ENCODE measurements around the gene DCLK1. TPM values are rescaled to one million over a fixed set of nuclear protein-coding genes. Genes with fewer than 3 reads are reported as not detected.

Gene DCLK1
- total and polyA plus RNA-seq, 4 experiments from 2014 or later, result not detected

DNA sequence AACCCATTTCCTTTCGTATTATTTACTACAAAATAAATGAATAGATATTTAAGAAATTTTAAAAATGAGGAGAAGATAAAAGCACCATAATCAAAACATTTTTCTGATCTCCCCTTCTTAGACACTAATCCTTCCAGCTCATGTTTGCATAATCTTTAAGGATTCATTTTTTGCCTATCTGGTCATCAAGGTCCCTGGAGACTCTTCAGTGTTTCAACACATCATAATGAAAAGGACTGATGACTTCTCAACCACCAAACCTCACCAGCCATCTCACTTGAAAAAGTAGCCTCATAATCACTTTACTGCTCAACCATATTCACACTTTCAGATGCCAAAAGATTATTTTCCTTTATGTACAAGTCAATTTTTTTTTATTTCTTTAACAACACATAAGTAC, 80.1 kb downstream of the DCLK1 start:
- Mint-ChIP-seq H3K4me3 (no peak overlapping the region), H3K27me3 (no peaks in the 10 kb centered on the region), H3K9me3 (peaks cover 0 to 3% (median 0%) of the 10 kb centered on the region in 8 donors), H3K4me1 (no peaks in the 10 kb centered on the region), H3K36me3 (no peaks in the 10 kb centered on the region), H3K27ac (no peak overlapping the region)
- intact Hi-C loops (cut with micrococcal nuclease), result no loop called here
- ChIA-PET POLR2A (ENCODE audit: partially characterized antibody) (no interaction called here), CTCF (ENCODE audit: partially characterized antibody) (no interaction called here)
- Histone ChIP-seq H3K4me1 (ENCODE audit: insufficient read depth, low read length) (no peaks in the 10 kb centered on the region), H3K36me3 (ENCODE audit: insufficient read depth, low read length) (no peaks in the 10 kb centered on the region), H3K9me3 (ENCODE audit: control insufficient read depth in 1 of 2, low read length in 2 of 2) (no peaks in the 10 kb centered on the region), H3K27me3 (ENCODE audit: insufficient read depth, low read length) (no peaks in the 10 kb centered on the region), H3K27ac (ENCODE audit: low read depth, low read length) (no peak overlapping the region), H3K4me3 (ENCODE audit: low read length in 2 of 2) (no peak overlapping the region)
- no peak for DNase-seq

DNA sequence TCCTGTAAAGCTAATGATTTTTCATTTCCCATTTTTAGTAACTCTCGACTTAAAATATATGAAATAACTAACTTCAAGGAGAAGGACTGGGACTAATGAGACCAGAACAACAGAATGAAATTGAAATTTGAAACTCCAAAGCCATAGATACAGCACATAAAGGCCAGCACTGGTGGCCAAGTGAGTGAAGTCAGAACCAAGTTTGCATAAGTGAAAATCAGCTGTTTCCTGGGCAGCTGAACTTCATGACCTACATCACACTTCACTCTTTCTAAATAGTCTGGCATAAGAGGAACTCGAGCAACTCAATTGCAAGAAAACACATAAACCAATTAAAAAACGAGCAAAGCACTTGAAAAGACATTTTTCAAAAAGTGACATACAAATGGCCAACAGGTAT, 84.5 kb downstream of the DCLK1 start:
- Mint-ChIP-seq H3K9me3 (peaks cover 0 to 4% (median 0%) of the 10 kb centered on the region in 8 donors), H3K36me3 (no peaks in the 10 kb centered on the region), H3K27me3 (no peaks in the 10 kb centered on the region), H3K4me3 (no peak overlapping the region), H3K4me1 (no peaks in the 10 kb centered on the region), H3K27ac (no peak overlapping the region)
- ChIA-PET CTCF (ENCODE audit: partially characterized antibody) (no interaction called here), POLR2A (ENCODE audit: partially characterized antibody) (no interaction called here)
- Histone ChIP-seq H3K9me3 (ENCODE audit: control insufficient read depth in 1 of 2, low read length in 2 of 2) (no peaks in the 10 kb centered on the region), H3K4me3 (ENCODE audit: low read length in 2 of 2) (no peak overlapping the region), H3K27ac (ENCODE audit: low read depth, low read length) (no peak overlapping the region), H3K4me1 (ENCODE audit: insufficient read depth, low read length) (no peaks in the 10 kb centered on the region), H3K27me3 (ENCODE audit: insufficient read depth, low read length) (no peaks in the 10 kb centered on the region), H3K36me3 (ENCODE audit: insufficient read depth, low read length) (no peaks in the 10 kb centered on the region)
- intact Hi-C loops (cut with micrococcal nuclease), result no loop called here
- DNase-seq, result no peak

DNA sequence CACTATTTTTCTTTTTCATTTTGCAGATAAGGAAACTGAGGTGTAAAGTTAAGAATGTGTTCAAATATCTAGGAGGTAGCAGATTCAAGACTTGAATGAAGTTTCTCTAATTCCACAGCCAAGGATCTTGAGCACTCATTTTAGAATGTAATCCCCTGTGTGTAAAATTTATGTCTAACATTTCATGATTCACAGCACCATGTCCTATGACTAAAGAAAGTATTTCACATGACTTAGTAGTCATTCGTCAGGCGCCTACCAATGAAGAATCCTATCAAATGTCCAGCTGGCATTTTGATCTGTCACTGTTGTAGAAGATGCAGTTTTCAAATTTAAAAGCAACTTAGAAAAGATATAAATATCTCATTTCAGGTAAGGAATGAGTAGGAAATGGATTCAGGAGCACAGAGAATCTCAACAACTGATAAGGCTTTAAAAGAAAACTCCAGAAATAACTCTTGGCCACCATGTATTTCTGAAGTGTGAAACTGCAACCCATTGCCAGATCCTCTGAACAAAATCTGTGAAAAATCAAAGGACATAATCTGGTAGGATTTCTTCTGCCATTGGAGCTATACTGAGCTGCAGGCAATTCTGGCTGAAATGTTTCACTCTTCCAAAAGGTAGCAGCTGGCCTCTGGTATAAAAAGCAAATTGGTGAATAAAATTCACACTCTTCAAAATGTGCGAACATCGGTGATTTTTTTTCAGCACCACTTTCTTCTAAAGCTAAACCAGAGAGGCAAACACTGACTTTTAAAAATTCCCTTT, 92.2 kb downstream of the DCLK1 start:
- H3K27ac Mint-ChIP-seq, result no peak overlapping the region
- DNase-seq, result no peak
- H3K9me3 Mint-ChIP-seq, result peaks cover 0 to 6% (median 2%) of the 10 kb centered on the region in 8 donors
- CTCF ChIA-PET (ENCODE audit: partially characterized antibody), result no interaction called here
- POLR2A ChIA-PET (ENCODE audit: partially characterized antibody), result no interaction called here
- Histone ChIP-seq H3K27me3 (ENCODE audit: insufficient read depth, low read length) (no peaks in the 10 kb centered on the region), H3K27ac (ENCODE audit: low read depth, low read length) (no peak overlapping the region), H3K36me3 (ENCODE audit: insufficient read depth, low read length) (no peaks in the 10 kb centered on the region), H3K4me1 (ENCODE audit: insufficient read depth, low read length) (no peaks in the 10 kb centered on the region), H3K4me3 (ENCODE audit: low read length in 2 of 2) (no peak overlapping the region), H3K9me3 (ENCODE audit: control insufficient read depth in 1 of 2, low read length in 2 of 2) (no peaks in the 10 kb centered on the region)
- H3K27me3 Mint-ChIP-seq, result no peaks in the 10 kb centered on the region
- no peaks in the 10 kb centered on the region for H3K4me1 Mint-ChIP-seq
- no peaks in the 10 kb centered on the region for H3K36me3 Mint-ChIP-seq
- H3K4me3 Mint-ChIP-seq, result no peak overlapping the region
- intact Hi-C loops (cut with micrococcal nuclease), result no loop called here

DNA sequence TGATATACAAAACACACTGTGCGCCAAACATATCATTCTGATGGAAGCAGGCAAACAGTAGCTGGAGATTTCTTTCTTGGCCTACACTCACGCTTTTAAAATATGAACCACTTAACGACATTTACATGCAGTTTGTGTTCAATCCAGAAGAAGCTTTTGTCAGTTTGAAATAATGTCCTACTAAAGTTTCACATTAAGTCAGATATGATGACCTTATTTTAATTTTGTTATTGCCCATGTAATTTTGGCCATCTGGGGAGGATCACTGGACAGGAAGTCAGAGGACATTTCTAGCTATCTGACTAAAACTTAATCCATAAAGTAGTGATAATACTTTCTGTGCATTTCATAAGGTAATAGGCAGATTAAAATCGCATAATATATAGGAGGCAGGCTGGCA, 98.1 kb downstream of the DCLK1 start:
- Histone ChIP-seq H3K27me3 (ENCODE audit: insufficient read depth, low read length) (no peaks in the 10 kb centered on the region), H3K9me3 (ENCODE audit: control insufficient read depth in 1 of 2, low read length in 2 of 2) (no peaks in the 10 kb centered on the region), H3K36me3 (ENCODE audit: insufficient read depth, low read length) (no peaks in the 10 kb centered on the region), H3K4me1 (ENCODE audit: insufficient read depth, low read length) (no peaks in the 10 kb centered on the region), H3K27ac (ENCODE audit: low read depth, low read length) (no peak overlapping the region), H3K4me3 (ENCODE audit: low read length in 2 of 2) (no peak overlapping the region)
- POLR2A ChIA-PET (ENCODE audit: partially characterized antibody), result no interaction called here
- CTCF ChIA-PET (ENCODE audit: partially characterized antibody), result no interaction called here
- H3K27ac Mint-ChIP-seq, result no peak overlapping the region
- H3K9me3 Mint-ChIP-seq, result peaks cover 0 to 11% (median 4%) of the 10 kb centered on the region in 8 donors
- H3K4me3 Mint-ChIP-seq, result no peak overlapping the region
- intact Hi-C loops (cut with micrococcal nuclease), result no loop called here
- H3K36me3 Mint-ChIP-seq, result no peaks in the 10 kb centered on the region
- no peaks in the 10 kb centered on the region for H3K4me1 Mint-ChIP-seq
- H3K27me3 Mint-ChIP-seq, result no peaks in the 10 kb centered on the region
- DNase-seq, result no peak

DNA sequence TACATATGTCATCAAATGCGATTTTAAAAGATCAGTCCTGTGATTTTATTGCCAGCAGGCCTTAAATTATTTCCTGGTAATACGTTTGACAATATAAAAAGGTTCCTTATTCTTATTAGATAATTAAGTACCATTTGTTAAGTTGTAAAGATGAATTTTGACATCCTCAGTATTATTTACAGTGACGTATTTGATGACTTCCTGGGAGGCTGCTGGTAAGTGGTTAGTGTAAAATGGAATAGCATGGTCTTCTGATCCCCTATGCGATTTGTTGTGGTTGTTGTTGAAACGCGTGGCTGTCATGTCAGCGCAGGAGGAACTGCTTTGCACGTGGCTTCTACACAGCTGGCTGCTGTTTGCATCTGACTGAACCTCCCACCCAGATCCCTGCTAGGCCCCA, 99.7 kb downstream of the DCLK1 start:
- no peak for DNase-seq
- Mint-ChIP-seq H3K9me3 (peaks cover 0 to 11% (median 3%) of the 10 kb centered on the region in 8 donors), H3K36me3 (no peaks in the 10 kb centered on the region), H3K27ac (no peak overlapping the region), H3K4me1 (no peaks in the 10 kb centered on the region), H3K27me3 (no peaks in the 10 kb centered on the region), H3K4me3 (no peak overlapping the region)
- Histone ChIP-seq H3K27me3 (ENCODE audit: insufficient read depth, low read length) (no peaks in the 10 kb centered on the region), H3K4me1 (ENCODE audit: insufficient read depth, low read length) (no peaks in the 10 kb centered on the region), H3K9me3 (ENCODE audit: control insufficient read depth in 1 of 2, low read length in 2 of 2) (no peaks in the 10 kb centered on the region), H3K4me3 (ENCODE audit: low read length in 2 of 2) (no peak overlapping the region), H3K36me3 (ENCODE audit: insufficient read depth, low read length) (no peaks in the 10 kb centered on the region), H3K27ac (ENCODE audit: low read depth, low read length) (no peak overlapping the region)
- ChIA-PET CTCF (ENCODE audit: partially characterized antibody) (no interaction called here), POLR2A (ENCODE audit: partially characterized antibody) (no interaction called here)
- intact Hi-C loops (cut with micrococcal nuclease), result no loop called here

DNA sequence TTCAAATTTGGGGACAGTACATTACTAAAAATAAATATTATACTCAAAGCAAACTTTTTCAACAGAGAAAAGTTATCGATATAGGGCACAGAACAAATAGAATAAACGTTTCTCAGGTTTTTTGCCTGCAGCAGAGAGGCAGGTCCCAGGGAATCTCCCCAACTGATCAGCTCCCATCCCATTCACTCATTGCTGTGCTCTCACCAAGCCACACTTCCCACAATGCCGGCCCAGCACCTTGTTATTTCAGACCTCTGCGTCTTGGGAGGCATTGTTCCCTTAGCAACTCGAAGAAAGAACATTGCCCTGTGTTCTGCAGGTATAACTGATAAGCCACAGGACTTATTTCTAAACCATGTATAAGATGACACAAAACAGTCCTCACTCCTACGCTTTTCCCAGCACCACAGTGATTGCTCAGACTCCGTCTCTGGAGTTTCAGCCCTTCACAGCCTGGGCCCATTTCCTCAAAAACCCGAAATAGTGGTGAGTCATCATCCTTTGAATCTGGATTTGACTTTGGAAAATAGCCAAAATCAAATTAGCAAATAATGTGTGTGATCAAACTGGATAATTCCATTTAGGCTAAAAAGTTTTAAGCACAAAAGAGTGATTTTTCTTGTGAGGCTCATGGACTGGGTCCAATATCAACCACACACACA, 100.4 kb downstream of the DCLK1 start:
- H3K27me3 ChIP-seq (ENCODE audit: insufficient read depth, low read length), result no peaks in the 10 kb centered on the region
- no peaks in the 10 kb centered on the region for H3K9me3 ChIP-seq (ENCODE audit: control insufficient read depth in 1 of 2, low read length in 2 of 2)
- no peak overlapping the region for H3K4me3 ChIP-seq (ENCODE audit: low read length in 2 of 2)
- no peak for DNase-seq
- Mint-ChIP-seq H3K36me3 (no peaks in the 10 kb centered on the region), H3K9me3 (peaks cover 0 to 11% (median 3%) of the 10 kb centered on the region in 8 donors), H3K27ac (no peak overlapping the region), H3K4me3 (no peak overlapping the region), H3K4me1 (no peaks in the 10 kb centered on the region), H3K27me3 (no peaks in the 10 kb centered on the region)
- H3K27ac ChIP-seq (ENCODE audit: low read depth, low read length), result no peak overlapping the region
- ChIA-PET POLR2A (ENCODE audit: partially characterized antibody) (no interaction called here), CTCF (ENCODE audit: partially characterized antibody) (no interaction called here)
- H3K4me1 ChIP-seq (ENCODE audit: insufficient read depth, low read length), result no peaks in the 10 kb centered on the region
- no peaks in the 10 kb centered on the region for H3K36me3 ChIP-seq (ENCODE audit: insufficient read depth, low read length)
- intact Hi-C loops (cut with micrococcal nuclease), result no loop called here

DNA sequence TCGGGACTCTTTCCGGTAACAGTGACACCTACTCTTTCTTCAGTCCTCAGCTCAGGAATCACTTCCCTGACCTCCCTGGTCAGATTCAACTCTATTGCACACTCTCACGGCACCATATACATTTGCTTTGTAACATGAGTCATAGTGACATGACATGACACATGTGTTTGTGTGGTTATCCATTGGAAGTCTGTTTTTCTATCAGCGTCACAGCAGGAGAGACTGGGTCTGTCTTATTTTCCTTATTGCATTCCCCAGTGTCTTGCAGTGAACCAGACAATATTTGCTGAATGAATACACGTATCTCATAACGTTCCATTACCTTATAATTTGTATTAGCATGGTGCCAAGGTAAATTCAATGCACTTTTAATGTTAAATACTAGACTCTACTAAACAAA, 102.0 kb downstream of the DCLK1 start:
- no peaks in the 10 kb centered on the region for H3K27me3 ChIP-seq (ENCODE audit: insufficient read depth, low read length)
- ChIA-PET POLR2A (ENCODE audit: partially characterized antibody) (no interaction called here), CTCF (ENCODE audit: partially characterized antibody) (no interaction called here)
- H3K4me3 ChIP-seq (ENCODE audit: low read length in 2 of 2), result no peak overlapping the region
- H3K9me3 ChIP-seq (ENCODE audit: control insufficient read depth in 1 of 2, low read length in 2 of 2), result no peaks in the 10 kb centered on the region
- H3K27ac Mint-ChIP-seq, result no peak overlapping the region
- intact Hi-C loops (cut with micrococcal nuclease), result no loop called here
- no peaks in the 10 kb centered on the region for H3K4me1 ChIP-seq (ENCODE audit: insufficient read depth, low read length)
- no peaks in the 10 kb centered on the region for H3K36me3 ChIP-seq (ENCODE audit: insufficient read depth, low read length)
- H3K4me3 Mint-ChIP-seq, result no peak overlapping the region
- H3K27me3 Mint-ChIP-seq, result no peaks in the 10 kb centered on the region
- no peaks in the 10 kb centered on the region for H3K36me3 Mint-ChIP-seq
- H3K9me3 Mint-ChIP-seq, result peaks cover 0 to 10% (median 3%) of the 10 kb centered on the region in 8 donors
- DNase-seq, result no peak
- H3K27ac ChIP-seq (ENCODE audit: low read depth, low read length), result no peak overlapping the region
- no peaks in the 10 kb centered on the region for H3K4me1 Mint-ChIP-seq
